HepG2 (cell line): ENCODE data around the gene PRR19. TPM values are rescaled to one million over a fixed set of nuclear protein-coding genes. Genes with fewer than 3 reads are reported as not detected.

Experiments used
- CBFB ChIP-seq: sonication (generic); formaldehyde crosslinking; IDR thresholded peaks from 2 replicates; pipeline ENCODE4 v1.4.0; 2020; ENCODE audit warnings: missing genetic modification reagents
- HDAC1 ChIP-seq: sonication (generic); formaldehyde crosslinking; IDR thresholded peaks from 2 replicates; pipeline ENCODE4 v1.5.1; 2020; ENCODE audit warnings: mild to moderate bottlenecking, missing genetic modification reagents
- HMG20B ChIP-seq: conservative IDR thresholded peaks from 2 replicates; pipeline ENCODE4 v1.6.1; 2016; ENCODE audit warnings: missing genetic modification reagents, missing compliant biosample characterization
- KDM5B ChIP-seq: sonication (generic); formaldehyde crosslinking; IDR thresholded peaks from 2 replicates; pipeline ENCODE4 v1.4.0; 2020; ENCODE audit warnings: missing genetic modification reagents, mild to moderate bottlenecking, borderline replicate concordance
- NFIC ChIP-seq: IDR thresholded peaks from 2 replicates; pipeline ENCODE4 v1.6.1; 2012; ENCODE audit warnings: mild to moderate bottlenecking, low read length, inconsistent platforms
- SIN3B ChIP-seq: fragments of 150-350 bp; IDR thresholded peaks from 2 replicates; pipeline ENCODE4 v1.6.1; 2014; ENCODE audit warnings: low read length
- SUZ12 ChIP-seq: fragments of 150-350 bp; IDR thresholded peaks from 2 replicates; pipeline ENCODE4 v1.6.1; 2014; ENCODE audit warnings: low read depth, low read length
- TEAD3 ChIP-seq: optimal IDR thresholded peaks from 2 replicates; pipeline ENCODE3; 2016; ENCODE audit warnings: borderline replicate concordance
- ZNF263 ChIP-seq: sonication (generic); formaldehyde crosslinking; IDR thresholded peaks from 2 replicates; pipeline ENCODE4 v1.4.0; 2020; ENCODE audit warnings: missing genetic modification reagents
- ZNF280D ChIP-seq: sonication (generic); formaldehyde crosslinking; IDR thresholded peaks from 2 replicates; pipeline ENCODE4 v1.5.1; 2020; ENCODE audit warnings: mild to moderate bottlenecking, missing genetic modification reagents
- ZNF431 ChIP-seq: sonication (generic); formaldehyde crosslinking; IDR thresholded peaks from 2 replicates; pipeline ENCODE4 v1.9.0; 2022; ENCODE audit warnings: missing genetic modification reagents, low read depth, mild to moderate bottlenecking, borderline replicate concordance
- ZNF503 ChIP-seq: sonication (generic); formaldehyde crosslinking; IDR thresholded peaks from 2 replicates; pipeline ENCODE4 v1.4.0; 2020; ENCODE audit warnings: missing genetic modification reagents
- ZNF768 ChIP-seq: sonication (generic); formaldehyde crosslinking; IDR thresholded peaks from 2 replicates; pipeline ENCODE4 v1.4.0; 2020; ENCODE audit warnings: missing genetic modification reagents
- ZNF879 ChIP-seq: sonication (generic); formaldehyde crosslinking; IDR thresholded peaks from 2 replicates; pipeline ENCODE4 v1.8.1; 2023; ENCODE audit warnings: missing genetic modification reagents
- ZNF883 ChIP-seq: sonication (generic); formaldehyde crosslinking; IDR thresholded peaks from 2 replicates; pipeline ENCODE4 v1.5.1; 2020; ENCODE audit warnings: mild to moderate bottlenecking, missing genetic modification reagents; ENCODE audit errors: not compliant biosample characterization
- polyA plus RNA-seq, 8 experiments: library from polyadenylated mRNA; depleted of rRNA in 3 of 8; stranded (reverse) in 7 of 8; unstranded in 1 of 8; fragments of >200 nt; fragmentation: Illumina TruSeq in 4 of 8; extraction: Trizol in 4 of 8; gene quantifications; 2 replicates each; pipeline versions ENCODE4 v1.2.1 to v1.2.3, GENCODE V29; 2011 to 2016; ENCODE audit warnings: low read depth in 4 of 8, missing spikeins in 1 of 8, mixed read lengths in 1 of 8; ENCODE audit not compliant: insufficient read depth in 1 of 8
- total RNA-seq, 5 experiments: library from RNA; depleted of rRNA; stranded (reverse); fragments of >200 nt; fragmentation: Illumina TruSeq; extraction: Trizol; gene quantifications; 2 replicates each; pipeline ENCODE4 v1.2.3, GENCODE V29; 2016; ENCODE audit warnings: low read depth in 1 of 5
- TF ChIP-seq, protein P1 (sequence below): sonication (generic); formaldehyde crosslinking; IDR thresholded peaks from 2 replicates; pipeline ENCODE4 v1.5.0; 2020; ENCODE audit warnings: mild to moderate bottlenecking, missing genetic modification reagents, borderline replicate concordance
- TF ChIP-seq, protein P2 (sequence below): sonication (generic); formaldehyde crosslinking; IDR thresholded peaks from 2 replicates; pipeline ENCODE4 v1.4.0; 2020; ENCODE audit warnings: mild to moderate bottlenecking, missing genetic modification reagents

Gene PRR19
- total and polyA plus RNA-seq, 2 of the 13 experiments (the other 11 are each of a cell fraction or from before 2014, with no cell fraction given), result 0.21 to 0.33 TPM

DNA sequence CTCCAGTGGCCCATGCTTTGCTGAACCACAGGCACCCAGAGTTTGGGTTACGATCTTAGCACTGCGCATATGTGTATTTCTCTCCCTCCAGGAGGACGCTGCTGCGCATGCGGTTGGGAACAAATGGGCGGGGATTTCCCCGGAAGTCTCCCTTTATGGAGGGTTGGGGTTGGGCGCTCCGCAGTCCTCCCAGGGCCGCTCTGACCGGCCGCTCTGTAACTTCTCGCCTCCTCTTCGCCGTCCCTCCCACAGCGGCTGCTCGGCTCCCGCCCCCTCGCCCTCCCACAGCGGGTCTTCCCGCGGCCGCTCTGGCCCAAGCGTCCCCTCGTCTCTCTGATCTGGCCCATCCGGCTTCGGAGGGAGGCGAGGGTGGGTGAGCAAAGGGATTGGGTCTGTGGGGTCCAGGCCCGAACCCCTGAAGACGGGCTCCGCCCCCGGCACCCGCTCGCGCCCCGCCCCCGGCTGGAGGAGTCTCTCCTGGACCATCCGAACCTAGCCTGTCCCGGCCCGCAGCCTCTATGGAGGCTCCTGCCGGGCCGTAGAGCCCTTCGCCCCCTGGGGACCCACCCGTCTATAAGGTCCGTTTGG, 23.5 kb downstream of the PRR19 start, which contains the start of gene MEGF8 (continued):
- TF ChIP-seq, protein P1, sequence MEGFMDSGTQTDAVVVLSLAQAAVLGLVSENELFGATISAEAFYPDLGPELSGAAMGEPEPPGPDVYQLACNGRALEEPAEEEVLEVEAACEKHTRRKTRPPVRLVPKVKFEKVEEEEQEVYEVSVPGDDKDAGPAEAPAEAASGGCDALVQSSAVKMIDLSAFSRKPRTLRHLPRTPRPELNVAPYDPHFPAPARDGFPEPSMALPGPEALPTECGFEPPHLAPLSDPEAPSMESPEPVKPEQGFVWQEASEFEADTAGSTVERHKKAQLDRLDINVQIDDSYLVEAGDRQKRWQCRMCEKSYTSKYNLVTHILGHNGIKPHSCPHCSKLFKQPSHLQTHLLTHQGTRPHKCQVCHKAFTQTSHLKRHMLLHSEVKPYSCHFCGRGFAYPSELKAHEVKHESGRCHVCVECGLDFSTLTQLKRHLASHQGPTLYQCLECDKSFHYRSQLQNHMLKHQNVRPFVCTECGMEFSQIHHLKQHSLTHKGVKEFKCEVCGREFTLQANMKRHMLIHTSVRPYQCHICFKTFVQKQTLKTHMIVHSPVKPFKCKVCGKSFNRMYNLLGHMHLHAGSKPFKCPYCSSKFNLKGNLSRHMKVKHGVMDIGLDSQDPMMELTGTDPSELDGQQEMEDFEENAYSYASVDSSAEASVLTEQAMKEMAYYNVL, result no peak
- no peak; the same call in 1 of the 2 replicates for TF ChIP-seq HDAC1 (CRISPR knock-in tag)
- TF ChIP-seq ZNF879 (CRISPR knock-in tag), result no peak
- peak; percentile 60; the same call in 1 of the 2 replicates for TF ChIP-seq KDM5B (CRISPR knock-in tag)
- TF ChIP-seq ZNF280D (CRISPR knock-in tag), result no peak
- TF ChIP-seq ZNF883 (CRISPR knock-in tag), result no peak
- TF ChIP-seq ZNF503, result no peak
- TF ChIP-seq, protein P2, sequence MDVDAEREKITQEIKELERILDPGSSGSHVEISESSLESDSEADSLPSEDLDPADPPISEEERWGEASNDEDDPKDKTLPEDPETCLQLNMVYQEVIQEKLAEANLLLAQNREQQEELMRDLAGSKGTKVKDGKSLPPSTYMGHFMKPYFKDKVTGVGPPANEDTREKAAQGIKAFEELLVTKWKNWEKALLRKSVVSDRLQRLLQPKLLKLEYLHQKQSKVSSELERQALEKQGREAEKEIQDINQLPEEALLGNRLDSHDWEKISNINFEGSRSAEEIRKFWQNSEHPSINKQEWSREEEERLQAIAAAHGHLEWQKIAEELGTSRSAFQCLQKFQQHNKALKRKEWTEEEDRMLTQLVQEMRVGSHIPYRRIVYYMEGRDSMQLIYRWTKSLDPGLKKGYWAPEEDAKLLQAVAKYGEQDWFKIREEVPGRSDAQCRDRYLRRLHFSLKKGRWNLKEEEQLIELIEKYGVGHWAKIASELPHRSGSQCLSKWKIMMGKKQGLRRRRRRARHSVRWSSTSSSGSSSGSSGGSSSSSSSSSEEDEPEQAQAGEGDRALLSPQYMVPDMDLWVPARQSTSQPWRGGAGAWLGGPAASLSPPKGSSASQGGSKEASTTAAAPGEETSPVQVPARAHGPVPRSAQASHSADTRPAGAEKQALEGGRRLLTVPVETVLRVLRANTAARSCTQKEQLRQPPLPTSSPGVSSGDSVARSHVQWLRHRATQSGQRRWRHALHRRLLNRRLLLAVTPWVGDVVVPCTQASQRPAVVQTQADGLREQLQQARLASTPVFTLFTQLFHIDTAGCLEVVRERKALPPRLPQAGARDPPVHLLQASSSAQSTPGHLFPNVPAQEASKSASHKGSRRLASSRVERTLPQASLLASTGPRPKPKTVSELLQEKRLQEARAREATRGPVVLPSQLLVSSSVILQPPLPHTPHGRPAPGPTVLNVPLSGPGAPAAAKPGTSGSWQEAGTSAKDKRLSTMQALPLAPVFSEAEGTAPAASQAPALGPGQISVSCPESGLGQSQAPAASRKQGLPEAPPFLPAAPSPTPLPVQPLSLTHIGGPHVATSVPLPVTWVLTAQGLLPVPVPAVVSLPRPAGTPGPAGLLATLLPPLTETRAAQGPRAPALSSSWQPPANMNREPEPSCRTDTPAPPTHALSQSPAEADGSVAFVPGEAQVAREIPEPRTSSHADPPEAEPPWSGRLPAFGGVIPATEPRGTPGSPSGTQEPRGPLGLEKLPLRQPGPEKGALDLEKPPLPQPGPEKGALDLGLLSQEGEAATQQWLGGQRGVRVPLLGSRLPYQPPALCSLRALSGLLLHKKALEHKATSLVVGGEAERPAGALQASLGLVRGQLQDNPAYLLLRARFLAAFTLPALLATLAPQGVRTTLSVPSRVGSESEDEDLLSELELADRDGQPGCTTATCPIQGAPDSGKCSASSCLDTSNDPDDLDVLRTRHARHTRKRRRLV (CRISPR knock-in tag), result 0 out of 2 replicates have a peak, but pooled peaks have one; percentile 67
- no peak for TF ChIP-seq TEAD3 (CRISPR knock-in tag)
- TF ChIP-seq ZNF431 (CRISPR knock-in tag), result no peak
- no peak for TF ChIP-seq SUZ12
- 0 out of 2 replicates have a peak, but pooled peaks have one; percentile 37 for TF ChIP-seq CBFB (CRISPR knock-in tag)
- no peak for TF ChIP-seq HMG20B (CRISPR knock-in tag)
- 0 out of 2 replicates have a peak, but pooled peaks have one; percentile 45 for TF ChIP-seq ZNF263 (CRISPR knock-in tag)
- no peak; the same call in 1 of the 2 replicates for TF ChIP-seq SIN3B
- no peak for TF ChIP-seq NFIC
- TF ChIP-seq ZNF768 (CRISPR knock-in tag), result peak; percentile 40; the same call in 1 of the 2 replicates
